ENCODE results near the gene SEZ6L.

DNA sequence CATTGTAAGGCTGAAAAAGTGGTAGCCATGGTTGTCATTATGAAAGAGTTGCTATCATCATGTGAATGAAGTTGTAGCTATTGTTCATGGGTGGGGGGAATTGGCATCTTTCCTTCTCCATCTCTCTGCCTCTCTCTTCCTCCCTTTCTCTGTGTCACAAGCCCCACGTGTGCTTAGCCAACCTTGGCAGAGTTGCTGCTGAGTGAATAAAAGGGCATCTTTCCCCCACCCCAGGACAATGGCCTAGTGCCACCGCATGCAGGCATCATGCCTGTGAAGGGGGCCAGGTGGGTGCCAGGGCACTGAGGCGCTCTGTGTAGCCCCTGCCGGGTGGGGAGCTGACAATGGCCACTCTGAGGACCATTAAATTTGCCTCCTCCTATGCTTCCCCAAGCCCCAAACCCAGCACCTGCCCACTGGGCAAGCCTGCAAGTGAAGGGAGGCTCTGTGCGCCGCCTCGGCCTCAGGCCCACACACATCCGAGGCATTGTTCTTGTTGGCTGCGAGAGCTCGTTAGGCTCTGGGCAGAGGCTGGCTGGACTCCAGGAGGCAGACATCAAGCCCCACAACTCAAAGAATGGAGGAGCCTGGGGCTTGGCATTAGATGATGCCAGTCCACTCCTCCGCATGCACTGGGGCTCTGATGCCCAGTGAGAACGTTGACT lies 103.9 kb downstream of the SEZ6L start:
- TF ChIP-seq POLR2A (IDR thresholded peaks at IDR 0.05; ENCODE audit: low read depth, low read length) (no peak), POLR2AphosphoS5 (IDR thresholded peaks at IDR 0.05; ENCODE audit: low read depth, low read length) (no peak)
